Measurements from ENCODE around the gene IGF2.

Gene IGF2

GRCh38 chr11:2106583-2107209, 32.5 kb downstream of the IGF2 start:
- H3K4me3 ChIP-seq (ENCODE audit: low read length): no peak overlapping the region
- DNase-seq (ENCODE audit: low read depth): no peak
- TF ChIP-seq, protein P1, sequence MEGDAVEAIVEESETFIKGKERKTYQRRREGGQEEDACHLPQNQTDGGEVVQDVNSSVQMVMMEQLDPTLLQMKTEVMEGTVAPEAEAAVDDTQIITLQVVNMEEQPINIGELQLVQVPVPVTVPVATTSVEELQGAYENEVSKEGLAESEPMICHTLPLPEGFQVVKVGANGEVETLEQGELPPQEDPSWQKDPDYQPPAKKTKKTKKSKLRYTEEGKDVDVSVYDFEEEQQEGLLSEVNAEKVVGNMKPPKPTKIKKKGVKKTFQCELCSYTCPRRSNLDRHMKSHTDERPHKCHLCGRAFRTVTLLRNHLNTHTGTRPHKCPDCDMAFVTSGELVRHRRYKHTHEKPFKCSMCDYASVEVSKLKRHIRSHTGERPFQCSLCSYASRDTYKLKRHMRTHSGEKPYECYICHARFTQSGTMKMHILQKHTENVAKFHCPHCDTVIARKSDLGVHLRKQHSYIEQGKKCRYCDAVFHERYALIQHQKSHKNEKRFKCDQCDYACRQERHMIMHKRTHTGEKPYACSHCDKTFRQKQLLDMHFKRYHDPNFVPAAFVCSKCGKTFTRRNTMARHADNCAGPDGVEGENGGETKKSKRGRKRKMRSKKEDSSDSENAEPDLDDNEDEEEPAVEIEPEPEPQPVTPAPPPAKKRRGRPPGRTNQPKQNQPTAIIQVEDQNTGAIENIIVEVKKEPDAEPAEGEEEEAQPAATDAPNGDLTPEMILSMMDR (conservative IDR thresholded peaks at IDR 0.05; ENCODE audit: low read depth, low read length): no peak

DNA sequence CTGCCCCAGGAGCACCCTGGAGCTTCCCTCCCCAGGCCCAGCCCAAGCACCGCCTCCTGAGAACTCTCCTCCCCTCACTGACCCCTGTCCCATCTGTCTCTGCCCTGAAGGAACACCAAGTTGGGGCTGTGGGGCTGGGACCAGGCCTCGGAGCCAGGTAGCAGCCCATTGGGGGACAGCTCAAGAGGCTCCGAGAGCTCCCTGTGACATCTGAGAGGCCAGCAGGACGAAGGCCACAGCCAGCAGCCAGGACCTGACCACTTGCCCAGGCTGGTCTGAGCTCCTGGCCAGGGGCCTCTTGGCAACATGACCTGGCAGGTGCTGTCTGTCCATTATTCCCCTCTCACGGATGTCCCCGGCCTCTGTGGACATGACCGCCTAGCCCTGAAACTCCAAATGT, 33.7 kb downstream of the IGF2 start:
- TF ChIP-seq, protein P1 (conservative IDR thresholded peaks at IDR 0.05; ENCODE audit: low read depth, low read length): no peak
- no peak for DNase-seq (ENCODE audit: low read depth)
- no peak overlapping the region for H3K4me3 ChIP-seq (ENCODE audit: low read length)

DNA sequence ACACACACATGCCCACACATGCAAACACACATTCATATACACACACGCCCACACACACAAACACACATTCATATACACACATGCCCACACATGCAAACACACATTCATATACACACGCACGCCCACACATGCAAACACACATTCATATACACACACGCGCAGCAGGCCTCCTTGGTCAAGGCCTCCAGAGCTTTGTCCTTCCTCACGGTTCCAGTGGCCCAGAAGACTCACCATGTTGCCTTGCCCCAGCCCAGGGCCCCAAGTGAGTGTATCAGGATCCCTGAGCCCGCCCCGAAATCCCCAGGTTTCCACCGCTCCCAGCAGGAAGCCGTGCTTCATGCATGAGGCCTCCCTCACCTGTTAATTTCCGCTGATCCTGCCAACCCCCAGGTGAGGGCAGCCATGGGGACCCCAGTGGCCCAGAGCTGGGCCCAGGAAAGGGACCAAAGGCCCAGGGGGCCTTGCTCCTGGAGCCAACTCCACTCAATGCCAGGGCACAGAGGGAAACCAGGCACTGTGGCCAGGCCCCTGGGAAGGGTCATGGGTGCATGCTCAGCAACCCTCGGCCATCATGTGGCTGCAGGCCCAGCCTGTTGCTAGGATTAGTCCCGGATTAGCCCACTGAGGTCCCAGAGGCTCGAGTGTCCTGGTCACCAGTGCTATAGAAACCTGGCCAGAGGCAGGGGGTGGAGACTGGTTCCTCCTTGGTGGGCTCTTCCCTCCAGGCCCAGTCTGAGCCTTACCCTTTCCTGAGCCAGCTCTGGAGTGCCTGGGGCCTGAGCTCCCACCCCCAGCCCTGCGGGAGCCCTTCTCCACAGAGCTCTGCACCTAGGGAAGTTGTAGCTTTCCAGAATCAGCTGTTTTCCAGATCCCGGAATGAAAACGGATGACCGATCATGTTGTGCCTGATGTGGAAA, 34.4 kb downstream of the IGF2 start:
- no peak for DNase-seq (ENCODE audit: low read depth)
- TF ChIP-seq, protein P1 (conservative IDR thresholded peaks at IDR 0.05; ENCODE audit: low read depth, low read length): no peak
- no peak overlapping the region for H3K4me3 ChIP-seq (ENCODE audit: low read length)

DNA sequence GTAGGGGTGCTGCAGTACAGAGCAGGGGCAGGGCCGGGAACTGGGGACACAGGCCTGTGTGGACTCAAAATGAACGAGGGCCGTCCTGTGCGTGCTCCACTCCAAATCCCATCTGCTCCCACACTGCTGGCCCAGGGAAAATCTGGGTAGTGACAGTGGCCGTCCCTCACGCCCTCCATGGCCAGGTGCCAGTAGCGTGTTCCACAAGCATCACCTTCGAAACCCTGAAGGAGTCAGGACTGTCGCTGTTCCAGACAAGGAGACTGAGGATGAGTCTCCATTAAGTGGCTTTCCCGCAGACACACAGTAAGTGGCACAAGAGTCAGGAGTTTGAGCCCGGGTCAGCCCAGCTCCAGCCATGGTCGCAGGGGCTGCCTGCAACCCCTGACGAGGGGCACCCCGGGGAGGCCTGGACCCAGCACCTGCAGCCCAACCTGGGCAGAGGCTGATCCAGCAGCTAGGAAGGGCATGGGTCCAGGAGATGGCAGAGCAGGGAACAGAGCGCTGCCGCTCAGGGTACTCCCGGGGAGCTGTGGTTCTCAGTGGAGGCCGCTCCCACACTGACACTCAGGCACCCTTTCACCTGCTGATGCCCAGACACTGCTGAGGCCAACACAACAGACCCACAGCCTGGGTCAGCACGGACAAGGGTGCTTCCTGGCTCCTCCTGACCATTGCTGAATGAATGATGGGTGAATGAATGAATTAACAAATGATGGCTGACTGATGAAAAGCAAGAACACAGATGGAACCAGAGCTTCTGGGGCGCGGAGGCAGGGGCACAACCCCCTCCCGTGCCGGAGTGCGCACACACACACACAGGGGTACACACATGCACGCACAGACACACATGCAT, 35.3 kb downstream of the IGF2 start:
- DNase-seq (ENCODE audit: low read depth): no peak
- H3K4me3 ChIP-seq (ENCODE audit: low read length): no peak overlapping the region
- TF ChIP-seq, protein P1 (conservative IDR thresholded peaks at IDR 0.05; ENCODE audit: low read depth, low read length): no peak

- no peak overlapping the region for H3K4me3 ChIP-seq (ENCODE audit: low read length)
- DNase-seq (ENCODE audit: low read depth): no peak
- TF ChIP-seq, protein P1 (conservative IDR thresholded peaks at IDR 0.05; ENCODE audit: low read depth, low read length): no peak
Measured at GRCh38 chr11:2102883-2103213, 36.3 kb downstream of the IGF2 start.

GRCh38 chr11:2102132-2102882, 36.9 kb downstream of the IGF2 start:
- no peak for DNase-seq (ENCODE audit: low read depth)
- no peak overlapping the region for H3K4me3 ChIP-seq (ENCODE audit: low read length)
- TF ChIP-seq, protein P1 (conservative IDR thresholded peaks at IDR 0.05; ENCODE audit: low read depth, low read length): no peak
